ENCODE results near the gene TTC7B.

TTC7B gene

DNA sequence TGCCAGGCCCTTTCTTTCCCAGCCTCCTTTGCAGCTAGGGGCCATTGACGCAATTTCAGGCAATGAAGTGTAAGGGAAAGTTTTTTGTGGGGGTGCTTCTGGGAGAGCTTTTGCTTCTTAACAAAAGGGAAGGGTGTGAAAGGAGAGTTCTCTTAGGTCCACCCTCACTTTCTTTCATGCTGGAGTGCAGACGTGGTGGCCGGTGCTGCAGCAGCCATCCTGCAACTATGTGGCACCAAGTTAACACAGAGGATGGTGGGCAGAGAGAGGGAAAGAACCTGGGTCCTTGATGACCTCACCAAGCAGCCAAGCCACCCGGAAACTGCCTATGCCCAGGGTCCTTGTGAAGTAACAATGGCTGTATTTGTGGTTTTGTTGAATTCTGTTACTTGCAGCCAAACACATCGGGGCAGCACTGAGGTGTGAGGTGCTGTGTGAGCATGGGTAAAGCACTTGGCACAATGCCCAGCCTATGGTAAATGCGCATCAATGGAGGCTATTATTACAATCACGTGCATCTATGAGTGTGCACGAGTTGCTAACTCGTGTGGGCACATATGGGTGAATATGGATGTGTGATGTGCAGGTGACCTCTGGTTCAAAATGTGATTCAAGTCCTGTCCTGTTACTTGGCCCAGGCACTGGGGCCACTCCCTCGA is 296.8 kb downstream of the TTC7B start:
- DNase-seq = no peak

DNA sequence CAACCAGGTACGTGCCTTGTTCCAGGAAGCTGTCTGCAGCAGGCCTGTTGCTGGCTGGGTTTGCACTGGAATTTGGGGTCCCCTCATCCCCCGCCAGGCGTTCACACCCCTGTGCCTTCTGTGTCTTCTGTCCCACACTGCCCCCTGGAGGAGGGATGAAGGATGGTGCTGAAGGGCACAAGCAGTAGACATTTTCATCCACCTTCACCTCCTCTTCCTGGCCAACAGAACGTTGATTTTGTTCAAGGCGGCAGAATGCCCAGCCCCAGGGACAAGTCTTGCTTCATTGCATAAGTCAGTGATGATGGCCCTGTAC is 297.3 kb downstream of the TTC7B start:
- no peak for DNase-seq

DNA sequence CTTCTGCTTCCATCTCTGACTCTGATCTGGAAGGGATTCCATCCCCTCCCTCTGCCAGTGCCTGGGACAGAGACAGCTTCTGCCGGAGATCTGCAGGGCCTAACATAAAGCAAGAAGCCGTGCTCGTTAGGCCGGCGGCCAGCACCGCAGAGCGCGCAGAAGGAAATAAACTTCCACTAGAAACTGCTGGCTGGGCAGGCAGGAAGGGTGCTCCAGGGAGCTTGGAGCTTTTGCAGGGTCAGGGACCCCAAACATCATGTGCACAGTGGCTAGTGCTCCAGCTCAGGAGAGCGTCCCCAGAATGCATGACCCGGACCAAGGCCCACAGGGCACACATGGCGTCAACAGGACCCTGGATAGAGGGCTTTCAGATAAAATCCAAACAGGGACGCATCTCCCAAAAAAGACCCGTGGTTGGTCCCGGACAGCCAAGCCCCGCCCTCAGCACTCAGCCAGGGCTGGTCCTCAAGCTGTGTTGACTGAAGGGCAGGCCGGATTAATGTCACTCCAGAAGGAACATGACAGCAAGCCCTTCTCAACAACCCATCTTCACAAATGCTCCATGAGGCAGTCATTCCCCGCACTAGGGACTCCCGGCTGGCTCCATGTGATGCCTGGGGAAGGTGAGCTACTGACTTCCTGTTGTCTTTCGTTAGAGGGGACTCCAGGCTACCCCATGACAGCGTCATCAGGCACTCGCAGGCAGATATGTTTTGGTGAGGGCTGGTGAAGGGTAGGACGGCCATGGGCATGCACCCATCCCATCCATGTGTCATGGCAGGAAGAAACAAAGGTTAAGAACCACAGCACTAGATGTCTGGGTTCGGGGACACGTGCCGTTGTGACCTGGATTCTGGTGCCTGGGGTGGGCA is 297.9 kb downstream of the TTC7B start:
- no peak for DNase-seq

DNA sequence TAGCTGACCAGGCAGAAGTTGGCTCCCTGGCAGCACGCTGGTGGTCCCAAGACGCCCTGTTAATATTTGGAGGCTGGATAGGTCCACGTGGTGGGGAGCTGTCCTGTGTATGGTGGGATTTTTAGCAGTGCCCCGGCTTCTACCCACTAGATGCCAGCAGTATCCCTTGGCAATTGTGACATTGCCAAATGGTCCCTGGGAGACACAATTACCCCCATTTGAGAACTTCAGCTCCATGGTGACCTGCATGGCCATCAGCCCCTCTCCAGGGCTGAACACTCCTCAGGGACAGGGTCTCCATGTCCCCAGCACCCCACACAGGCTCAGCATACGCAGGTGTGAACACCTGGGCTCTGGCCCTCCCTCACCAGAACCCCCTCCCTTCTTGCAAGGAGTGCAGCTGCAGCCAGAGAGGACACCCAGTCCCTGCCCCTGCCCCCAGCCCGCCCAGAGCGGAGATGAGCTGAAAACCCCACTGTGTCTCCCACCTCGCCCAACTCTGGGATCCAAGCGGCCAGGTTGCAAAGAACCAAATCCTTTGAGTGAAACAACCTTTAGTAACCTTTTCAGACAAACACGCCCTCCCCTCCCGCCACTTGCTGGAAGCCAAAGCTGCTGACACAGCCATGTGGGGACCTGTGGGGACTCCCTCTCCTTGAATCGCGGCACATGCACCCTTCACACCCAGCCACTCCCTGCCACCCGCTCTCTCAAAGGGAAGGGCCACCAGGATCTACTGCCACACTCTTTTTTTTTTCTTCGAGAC is 299.0 kb downstream of the TTC7B start:
- no peak for DNase-seq

DNA sequence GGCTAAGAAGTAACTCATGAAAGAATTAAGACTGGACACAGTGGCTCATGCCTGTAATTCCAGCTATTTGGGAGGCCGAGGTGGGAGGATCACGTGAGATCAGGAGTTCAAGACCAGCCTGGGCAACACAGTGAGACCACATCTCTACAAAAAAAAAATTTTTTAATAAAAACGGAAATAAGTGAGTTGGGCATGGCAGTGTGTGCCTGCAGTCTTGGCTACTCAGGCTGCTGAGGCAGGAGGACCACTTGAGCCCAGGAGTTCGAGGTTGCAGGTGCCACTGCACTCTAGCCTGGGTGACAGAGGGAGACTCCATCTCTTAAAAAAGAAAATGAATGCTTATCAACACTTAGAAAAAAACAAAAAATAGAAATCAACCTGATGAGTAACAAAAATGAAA is 301.7 kb downstream of the TTC7B start:
- DNase-seq = no peak

DNA sequence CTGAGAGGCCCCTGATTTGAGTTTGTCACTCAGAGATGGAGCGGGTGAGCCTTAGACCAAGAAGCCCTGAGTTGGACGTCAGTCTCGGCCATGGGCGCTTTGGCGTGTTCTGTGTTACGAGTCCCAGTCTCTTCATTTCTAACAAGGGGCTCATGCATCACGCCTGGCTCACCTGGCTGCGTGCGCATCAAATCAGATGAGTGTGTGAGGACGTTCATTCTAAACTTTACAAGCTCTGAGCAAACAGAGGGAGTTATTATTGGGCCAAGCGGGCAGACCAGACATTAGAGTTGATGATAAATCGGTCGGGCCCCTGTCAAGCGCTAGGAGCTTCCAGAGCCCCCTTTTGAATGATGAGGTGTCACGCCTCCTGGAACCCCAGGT is 302.2 kb downstream of the TTC7B start:
- no peak for DNase-seq

DNA sequence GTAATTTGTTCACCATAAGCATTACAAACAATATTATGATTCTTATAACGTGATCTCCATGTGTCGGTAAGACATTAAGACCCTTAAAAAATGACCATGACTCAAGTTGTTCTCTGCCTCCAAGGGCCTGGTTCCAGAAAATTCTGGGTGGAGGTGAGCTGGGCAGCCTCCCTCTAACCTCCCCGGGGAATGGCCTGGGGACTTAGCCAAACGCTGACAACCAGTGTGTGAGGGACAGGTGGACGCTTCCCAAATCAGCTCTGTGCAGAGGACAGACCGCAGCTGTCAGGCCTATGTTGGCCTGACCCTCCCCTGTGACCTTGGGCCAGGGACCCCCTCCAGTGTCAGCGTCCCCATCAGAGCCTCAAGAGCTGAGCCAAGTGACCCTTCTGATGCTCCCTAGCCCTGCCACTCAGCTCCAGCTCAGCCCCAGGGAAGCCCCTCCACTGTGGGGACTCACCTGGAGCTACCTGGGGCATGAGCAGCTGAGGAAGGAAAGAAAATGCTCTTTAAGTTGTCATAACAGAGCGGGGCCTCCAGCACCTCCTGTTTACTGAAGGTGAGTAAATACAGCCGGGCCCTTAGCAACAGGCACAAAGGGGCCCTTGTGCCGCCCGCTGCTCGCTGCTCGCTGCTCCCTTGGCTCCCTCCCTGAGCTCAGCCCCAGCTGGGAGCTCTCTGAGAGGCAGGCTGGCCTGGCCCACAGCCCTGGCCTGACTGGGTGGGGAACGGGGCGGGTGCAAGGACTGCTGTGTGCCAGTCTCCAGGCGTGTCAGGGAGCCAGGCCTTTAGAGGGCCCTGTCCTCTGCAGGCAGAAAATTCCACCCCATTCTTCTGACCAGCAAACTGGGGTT is 302.8 kb downstream of the TTC7B start:
- DNase-seq = no peak

DNA sequence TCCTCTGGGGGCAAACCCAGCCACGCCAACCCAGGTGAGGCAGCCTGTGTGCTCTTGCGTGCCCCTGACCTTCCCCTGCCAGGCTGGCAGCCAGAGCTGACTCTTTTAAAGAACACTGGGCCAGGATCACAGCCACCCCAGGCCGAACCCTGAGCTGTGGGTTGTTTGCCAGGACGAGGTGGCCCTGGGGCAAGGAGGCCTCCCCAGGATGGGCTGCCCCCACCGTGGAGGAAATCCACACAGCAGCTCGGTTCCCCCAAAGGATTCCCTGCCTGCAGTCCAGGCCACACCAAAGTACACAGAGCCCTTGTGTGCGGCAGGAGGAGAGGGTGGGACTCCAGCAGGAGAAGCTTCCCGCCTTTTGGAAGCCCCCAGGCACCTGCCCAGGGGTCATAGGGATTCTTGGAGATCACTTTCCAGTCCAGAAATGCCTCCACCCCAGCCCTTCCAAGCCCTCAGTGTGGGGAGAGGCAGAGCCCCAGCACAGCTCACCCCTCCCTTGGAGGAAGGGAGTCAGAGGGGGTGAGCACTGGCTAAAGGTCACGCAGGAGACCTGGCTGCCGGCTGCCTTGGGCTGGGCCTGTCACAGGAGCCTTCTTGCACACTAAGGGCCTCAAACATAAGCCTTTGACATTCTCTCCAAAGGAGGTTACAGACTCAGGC is 303.8 kb downstream of the TTC7B start:
- no peak for DNase-seq

DNA sequence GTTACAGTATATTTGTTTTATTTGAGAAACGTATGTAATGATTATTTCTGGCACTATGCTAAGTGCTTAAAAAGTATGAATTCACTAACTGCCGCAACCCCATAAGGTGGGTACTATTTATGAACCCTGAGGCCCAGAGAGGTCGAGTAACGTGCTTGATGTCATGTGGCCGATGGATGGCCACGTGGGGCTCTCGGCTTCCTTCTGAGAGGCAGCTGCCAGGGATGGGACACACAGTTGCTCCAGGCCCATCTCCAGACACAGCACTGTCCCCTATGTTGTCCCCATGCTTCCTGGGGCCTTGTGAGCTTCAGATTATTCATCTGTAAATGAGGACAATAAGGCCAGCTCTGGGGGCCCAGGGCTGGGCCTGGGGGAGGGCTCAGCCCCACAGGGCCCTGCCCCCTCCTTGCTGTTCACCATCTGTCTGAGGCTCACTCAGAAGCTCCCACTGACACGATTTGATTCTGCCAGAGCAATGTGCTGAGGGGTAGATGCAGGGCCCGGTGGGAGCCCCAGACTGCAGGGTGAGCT is 304.4 kb downstream of the TTC7B start:
- no peak for DNase-seq

DNA sequence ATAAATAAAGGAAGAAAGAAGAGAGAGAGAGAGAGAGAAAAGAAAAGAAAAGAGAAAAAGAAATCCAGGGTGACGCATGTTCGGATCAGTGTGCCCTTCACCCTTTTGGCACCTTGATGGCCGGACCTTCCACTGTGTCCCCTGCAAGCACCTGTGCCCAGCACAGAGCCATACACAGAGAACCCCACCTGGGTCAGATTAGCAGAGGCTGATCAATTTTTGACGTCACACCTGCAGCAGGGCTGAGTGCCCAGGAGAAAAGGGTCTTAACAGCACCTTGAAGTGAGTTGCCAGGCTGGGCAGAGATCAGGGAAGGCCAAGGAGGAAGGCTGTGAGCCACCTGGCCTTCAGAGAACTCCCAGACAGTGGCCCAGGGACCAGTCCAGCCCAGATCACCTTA is 305.0 kb downstream of the TTC7B start:
- DNase-seq = no peak

DNA sequence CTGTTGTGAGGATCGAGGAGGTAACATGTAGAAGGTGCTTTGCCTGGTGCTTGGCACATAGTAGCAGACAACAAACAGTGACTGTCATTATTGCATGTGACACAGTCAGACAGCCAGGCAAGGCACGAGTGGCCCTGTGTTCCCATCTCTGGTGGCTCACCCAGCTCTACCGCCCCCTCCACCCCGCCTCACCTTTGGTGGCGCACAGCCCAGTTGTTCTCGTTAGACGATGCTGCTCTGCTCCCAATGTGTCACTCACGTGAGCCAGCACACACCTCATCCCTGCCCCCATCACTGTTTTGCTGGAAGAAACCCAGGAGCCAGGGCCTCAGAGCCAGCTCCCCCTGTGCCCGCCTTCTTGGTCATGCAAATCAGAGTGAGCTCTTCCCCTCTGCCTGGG is 306.1 kb downstream of the TTC7B start:
- DNase-seq = no peak

DNA sequence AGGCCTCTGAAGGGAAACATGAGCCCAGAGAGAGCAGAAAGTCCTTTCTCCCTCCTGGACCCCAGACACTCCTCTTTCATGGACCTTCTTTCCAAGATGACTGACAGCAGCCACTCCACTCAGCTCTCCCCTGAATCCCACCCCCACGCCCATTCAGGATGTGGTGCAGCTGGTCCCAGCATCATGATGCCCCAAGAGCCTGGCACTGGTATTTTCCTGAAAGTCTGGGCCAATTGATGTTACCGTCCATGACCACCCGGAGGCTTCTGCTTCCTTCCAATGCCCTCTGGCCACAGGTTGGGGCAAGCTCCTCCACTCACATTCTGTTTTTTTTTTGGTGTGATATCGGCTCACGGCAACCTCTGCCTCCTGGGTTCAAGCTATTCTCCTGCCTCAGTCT is 306.8 kb downstream of the TTC7B start:
- DNase-seq = no peak

DNA sequence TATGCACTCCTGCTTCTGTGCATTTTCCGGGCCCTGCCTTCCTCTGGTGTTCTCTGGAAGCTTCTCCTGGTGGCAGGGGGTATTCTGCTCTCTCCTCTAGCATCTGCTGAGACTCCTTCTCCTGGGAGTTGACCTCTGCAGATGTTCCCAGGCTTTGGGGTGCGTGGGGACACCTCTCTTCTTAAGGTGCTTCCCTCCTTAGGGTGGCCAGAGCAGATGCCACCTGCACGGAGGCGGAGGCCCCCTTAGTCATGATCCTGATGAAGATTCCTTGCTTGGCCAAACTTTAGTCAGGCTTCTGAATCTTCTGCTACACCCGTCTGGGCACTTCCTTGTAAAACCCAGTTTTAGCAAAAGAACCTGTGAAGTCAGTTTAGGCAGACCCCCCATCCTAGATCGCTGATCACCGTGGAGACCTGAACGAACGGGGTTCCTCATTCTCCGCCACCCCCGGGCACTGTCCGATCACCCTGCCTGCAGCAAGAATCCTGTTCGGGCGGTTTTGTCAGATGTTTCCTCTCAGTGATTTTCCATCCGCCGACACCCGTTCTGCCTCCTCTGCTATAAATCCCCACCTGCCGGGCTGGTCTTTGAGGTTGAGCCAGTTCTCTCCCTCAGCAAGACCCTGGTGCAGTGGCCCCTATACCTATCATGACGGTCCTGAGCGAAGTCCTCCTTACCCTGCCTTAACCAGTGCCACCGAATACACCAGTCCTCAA is 307.5 kb downstream of the TTC7B start:
- no peak for DNase-seq

DNA sequence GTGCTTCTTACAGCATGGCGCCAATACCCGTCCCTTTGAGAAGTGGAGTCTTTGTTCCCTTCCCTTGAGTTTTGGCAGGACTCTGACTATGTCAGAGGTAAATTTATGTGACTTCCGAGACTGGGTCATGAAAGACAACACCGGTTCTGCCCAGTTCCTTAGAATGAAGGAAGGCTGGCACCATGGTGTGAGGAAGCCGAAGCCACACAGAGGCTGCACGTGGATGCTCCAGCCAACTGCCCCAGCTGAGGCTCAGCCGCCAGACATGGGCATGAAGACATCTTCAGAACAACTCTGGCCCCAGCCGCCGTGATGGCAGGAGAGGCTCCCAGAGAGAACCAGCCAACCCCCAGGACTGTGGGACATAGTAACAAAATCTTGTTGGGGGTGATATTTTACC is 308.2 kb downstream of the TTC7B start:
- DNase-seq = no peak

DNA sequence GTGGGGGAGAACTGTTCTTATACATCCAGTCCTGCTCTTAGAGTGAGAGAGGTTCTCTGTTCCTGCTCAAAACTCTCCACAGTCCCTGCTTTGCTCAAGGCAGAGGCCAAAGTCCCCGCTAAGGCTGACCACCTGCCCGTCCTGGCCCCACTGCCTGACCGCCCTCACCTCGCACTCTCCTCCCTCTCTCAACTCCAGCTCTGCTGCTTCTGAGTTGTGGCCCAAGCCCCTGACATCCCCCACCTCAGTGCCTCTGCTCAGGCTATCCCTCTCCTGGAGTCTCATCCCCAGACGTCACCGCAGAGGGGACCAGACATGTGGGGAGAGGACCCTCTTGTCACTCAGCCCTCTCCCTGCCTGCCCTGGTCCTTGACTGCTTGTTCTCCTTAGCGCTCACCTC is 308.8 kb downstream of the TTC7B start:
- DNase-seq = no peak

DNA sequence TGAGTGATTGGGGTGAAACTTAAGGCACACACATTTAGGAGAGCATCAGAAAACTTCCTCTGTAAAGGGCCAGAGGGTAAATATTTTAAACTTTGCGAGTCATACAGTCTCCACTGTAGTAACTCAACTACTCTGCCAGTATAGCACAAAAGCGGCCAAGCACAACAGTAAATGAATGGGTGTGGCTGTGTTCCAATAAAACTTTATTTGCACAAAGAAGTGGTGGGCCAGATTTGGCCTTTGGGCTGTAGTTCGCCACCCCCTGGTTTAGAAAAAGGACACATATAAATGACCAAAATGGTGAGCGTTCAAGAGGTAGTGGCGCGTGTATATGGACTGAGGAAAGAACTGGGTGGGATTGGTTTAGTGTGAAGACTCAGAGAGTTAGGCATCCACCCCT is 309.5 kb downstream of the TTC7B start:
- no peak for DNase-seq

DNA sequence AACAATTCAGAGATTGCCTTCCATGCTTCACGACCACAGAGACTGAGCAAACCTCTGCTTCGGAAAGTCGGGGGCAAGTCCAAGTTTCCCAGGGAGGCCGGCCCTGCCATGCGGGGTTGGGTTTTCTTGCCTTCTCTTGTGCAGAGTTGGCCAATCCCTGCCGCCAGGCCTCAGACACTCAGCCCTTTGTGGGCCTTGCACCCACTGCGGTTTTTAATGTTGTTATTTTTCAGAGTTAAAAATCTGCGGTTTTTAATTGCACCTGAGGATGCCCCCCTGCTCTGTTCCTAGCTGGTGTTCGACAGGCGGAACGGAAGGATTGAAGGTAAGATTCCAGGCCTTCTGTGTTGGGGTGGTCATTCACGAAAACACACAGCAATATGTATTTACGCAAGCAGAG is 310.7 kb downstream of the TTC7B start:
- DNase-seq = no peak

DNA sequence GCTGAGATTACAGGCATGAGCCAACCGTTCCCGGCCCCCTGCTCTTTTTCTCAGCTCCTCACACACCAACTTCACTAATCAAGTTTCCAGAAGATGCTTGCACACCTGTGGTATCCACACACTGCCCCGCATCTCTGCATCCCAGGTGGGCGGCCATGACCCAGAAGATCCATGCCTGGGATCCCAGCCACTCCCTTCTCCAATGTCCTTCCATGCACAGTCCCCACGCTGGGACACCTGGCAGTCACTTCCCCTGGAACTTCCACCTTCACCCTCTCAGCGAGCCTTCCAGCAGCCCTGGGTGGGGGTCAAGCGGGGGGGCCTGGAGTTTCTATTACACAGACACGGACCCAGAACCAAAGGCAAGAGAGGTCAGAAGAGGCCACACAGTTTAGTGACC is 311.6 kb downstream of the TTC7B start:
- DNase-seq = no peak

DNA sequence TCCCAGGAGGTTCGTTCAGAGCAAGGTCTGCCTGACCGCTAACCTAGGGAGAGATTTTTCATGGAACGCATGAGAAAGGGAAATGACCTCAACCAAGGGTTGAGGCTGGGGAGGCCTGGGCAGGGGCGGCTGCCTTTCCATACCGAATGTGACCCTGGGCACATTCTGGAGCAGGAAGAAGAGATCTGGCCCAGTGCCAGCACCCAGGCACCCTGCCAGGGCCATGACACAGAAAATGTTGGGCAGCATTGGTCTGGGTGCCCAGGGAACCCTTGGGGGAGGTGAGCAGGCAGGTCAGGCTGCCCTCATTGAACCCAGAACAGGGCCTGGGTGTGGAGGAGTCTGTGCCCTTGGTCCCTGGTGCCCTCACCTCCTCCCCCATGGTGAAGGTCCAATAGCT is 312.6 kb downstream of the TTC7B start:
- no peak for DNase-seq

DNA sequence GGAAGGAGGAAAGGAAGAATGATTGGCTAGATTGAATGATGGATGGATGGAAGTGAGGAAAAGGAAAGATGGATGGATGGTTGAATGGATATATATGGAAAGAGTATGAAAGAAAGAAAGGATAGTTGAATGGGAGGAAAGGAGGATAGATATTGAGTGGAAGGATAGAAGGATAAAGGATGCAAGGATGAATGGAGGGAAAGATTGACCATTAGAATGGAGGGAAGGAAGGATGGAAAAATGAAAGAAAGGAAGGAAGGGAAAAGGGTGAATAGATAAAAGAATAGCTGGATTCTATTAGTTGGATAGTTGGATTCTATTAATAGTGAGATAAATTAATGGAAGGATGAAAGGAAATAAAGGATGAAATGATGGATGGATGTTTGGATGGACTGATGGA is 313.5 kb downstream of the TTC7B start:
- no peak for DNase-seq

DNA sequence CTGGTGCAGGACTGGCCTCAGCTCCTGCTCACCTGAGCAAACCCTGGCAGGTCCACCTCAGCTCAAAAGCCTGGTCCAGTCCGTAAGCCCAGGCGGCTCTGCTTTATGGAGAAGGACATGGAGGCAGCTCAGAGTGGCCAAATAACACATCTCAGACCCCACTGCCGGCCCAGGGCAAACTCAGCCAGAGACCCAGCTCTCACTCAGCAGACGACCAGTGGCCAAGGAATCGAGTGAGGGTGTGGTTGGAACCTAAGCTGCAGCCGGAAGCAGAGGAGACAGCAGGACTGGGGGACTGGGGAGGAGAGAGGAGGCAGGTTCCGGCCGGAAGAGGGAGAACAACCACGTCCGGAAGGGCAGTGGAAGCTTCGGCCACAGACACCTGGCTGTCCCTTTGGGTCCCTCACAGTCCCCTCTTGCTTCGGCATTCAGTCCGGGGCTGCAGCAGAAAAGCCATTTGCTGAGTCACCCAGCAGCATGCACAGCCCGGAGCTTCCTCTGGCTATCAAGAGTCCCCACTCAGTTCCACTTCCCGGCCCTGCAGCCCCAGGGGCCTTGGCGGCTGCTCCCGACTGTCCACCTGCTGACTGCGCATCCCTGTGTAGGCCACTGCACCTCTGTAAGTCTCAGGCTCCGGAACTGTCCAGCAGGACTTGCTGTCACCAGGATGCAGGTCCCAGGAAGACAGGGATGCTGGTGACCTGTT is 315.4 kb downstream of the TTC7B start:
- DNase-seq = no peak

Data from GOT3 (cell line).